GM08714 (cell line): ENCODE data around the gene THG1L.

Source experiments
- H3K4me3 ChIP-seq: fragments of 200-500 bp; sonication (Bioruptor generic); 2 replicates; pipeline ENCODE4 v1.5.1; 2014; ENCODE audit warnings: mild to moderate bottlenecking, low read length, inconsistent platforms
- ZNF274 ChIP-seq: IDR thresholded peaks from 2 replicates; pipeline ENCODE4 v1.6.1; 2012; ENCODE audit warnings: mild to moderate bottlenecking, low read depth, low read length

THG1L gene

GRCh38 chr5:157741131-157741530 is 9.9 kb downstream of the THG1L start:
- TF ChIP-seq ZNF274: no peak

GRCh38 chr5:157743163-157744050 is 12.2 kb downstream of the THG1L start, which contains the start of gene LSM11:
Gene LSM11, plus strand, starts transcription at chr5:157743712. Its CDS starts 39 bp downstream, at chr5:157743751.
- H3K4me3 ChIP-seq: peak within 1 kb of the TSS; percentile 61
- TF ChIP-seq ZNF274: no peak

More at GRCh38 chr5:157741131-157741530, 9.9 kb downstream of the THG1L start:
- no peak overlapping the region for H3K4me3 ChIP-seq

GRCh38 chr5:157744051-157745011 is 13.1 kb downstream of the THG1L start:
- no peak for TF ChIP-seq ZNF274
- peak overlapping the region; percentile 61 for H3K4me3 ChIP-seq

GRCh38 chr5:157745041-157745456 is 13.8 kb downstream of the THG1L start:
- TF ChIP-seq ZNF274: no peak
- 0 out of 2 replicates have a peak overlapping the region, but pooled peaks have one; percentile 61 for H3K4me3 ChIP-seq

- no peak overlapping the region for H3K4me3 ChIP-seq
- no peak for TF ChIP-seq ZNF274
These were observed 16.0 kb downstream of the THG1L start for GRCh38 chr5:157747173-157747740.

- TF ChIP-seq ZNF274: no peak
- H3K4me3 ChIP-seq: no peak overlapping the region
These were observed 16.8 kb downstream of the THG1L start for GRCh38 chr5:157747766-157748700.

- H3K4me3 ChIP-seq: no peak overlapping the region
- TF ChIP-seq ZNF274: no peak
These were observed 17.7 kb downstream of the THG1L start for GRCh38 chr5:157748760-157749461.

- TF ChIP-seq ZNF274: no peak
These were observed 18.2 kb downstream of the THG1L start for GRCh38 chr5:157749462-157749799.

GRCh38 chr5:157750320-157750719 is 19.1 kb downstream of the THG1L start:
- no peak overlapping the region for H3K4me3 ChIP-seq
- TF ChIP-seq ZNF274: no peak

More at GRCh38 chr5:157749462-157749799, 18.2 kb downstream of the THG1L start:
- no peak overlapping the region for H3K4me3 ChIP-seq

GRCh38 chr5:157756122-157756521 is 24.9 kb downstream of the THG1L start:
- no peak for TF ChIP-seq ZNF274
- no peak overlapping the region for H3K4me3 ChIP-seq

- H3K4me3 ChIP-seq: no peak overlapping the region
- TF ChIP-seq ZNF274: no peak
These were observed 27.5 kb downstream of the THG1L start for GRCh38 chr5:157758706-157759105.
